CD4-positive, alpha-beta T cell (primary cell): ENCODE measurements around the gene F2RL1. TPM values are rescaled to one million over a fixed set of nuclear protein-coding genes. Genes with fewer than 3 reads are reported as not detected.
"Not testable (repeated sequence)": the region's sequence is repeated elsewhere in the genome, so short reads cannot be mapped to it uniquely, and the experiment has no call there.

Experiments used
- ATAC-seq: fragments of 200-7000 bp; cut with Tn5 transposase; one replicate; pipeline ENCODE4 v1.10.0; 2022; ENCODE audit warnings: mild to moderate bottlenecking; ENCODE audit not compliant: poor library complexity
- CTCF ChIA-PET: fragments of 350-600 bp; sonication (Branson Sonifier 250); formaldehyde crosslinking; loops from one replicate; lab custom pipeline; 2021; ENCODE audit warnings: antibody characterized with exemption, inconsistent platforms; lab: Charles Lee
- POLR2A ChIA-PET: fragments of 350-600 bp; sonication (Branson Sonifier 250); formaldehyde crosslinking; loops from one replicate; lab custom pipeline; 2021; ENCODE audit warnings: antibody characterized with exemption, inconsistent platforms; lab: Charles Lee
- DNase-seq, 14 experiments: peaks; one replicate each; pipeline ENCODE4 v3.0.0-alpha.2; 2013 to 2020; ENCODE audit warnings: mixed read lengths in 2 of 14
- H3K27ac ChIP-seq, 2 donors: one replicate each; pipeline versions ENCODE4 v1.5.1 to v1.7.0; 2013; ENCODE audit warnings: low read length in 2 of 2, low read depth in 1 of 2, mild to moderate bottlenecking in 1 of 2
- H3K27me3 ChIP-seq, 2 experiments: 1 replicate in 1 of 2; 2 replicates in 1 of 2; pipeline versions ENCODE4 v1.6.1 to v1.7.0; 2013; ENCODE audit warnings: low read length in 2 of 2, control low read depth in 1 of 2, mild to moderate bottlenecking in 1 of 2, moderate library complexity in 1 of 2; ENCODE audit not compliant: insufficient read depth in 2 of 2, control insufficient read depth in 1 of 2
- H3K36me3 ChIP-seq: one replicate; pipeline ENCODE4 v1.6.1; 2013; ENCODE audit warnings: low read length, control low read depth; ENCODE audit not compliant: insufficient read depth
- H3K4me1 ChIP-seq: one replicate; pipeline ENCODE4 v1.6.1; 2013; ENCODE audit warnings: low read length, control low read depth; ENCODE audit not compliant: insufficient read depth
- H3K4me3 ChIP-seq: one replicate; pipeline ENCODE4 v1.5.1; 2013; ENCODE audit warnings: mild to moderate bottlenecking, low read length, moderate library complexity
- H3K9me3 ChIP-seq, 2 experiments: 1 replicate in 1 of 2; 2 replicates in 1 of 2; pipeline versions ENCODE4 v1.6.1 to v1.7.0; 2013; ENCODE audit warnings: low read length in 2 of 2, mild to moderate bottlenecking in 2 of 2, control low read depth in 1 of 2, moderate library complexity in 1 of 2; ENCODE audit not compliant: control insufficient read depth in 1 of 2, insufficient read depth in 1 of 2
- H3K27ac Mint-ChIP-seq: one replicate; pipeline ENCODE4 v1.8.0; 2020; ENCODE audit warnings: mixed read lengths
- H3K27me3 Mint-ChIP-seq: one replicate; pipeline ENCODE4 v1.8.0; 2021; ENCODE audit warnings: mixed read lengths
- H3K36me3 Mint-ChIP-seq: one replicate; pipeline ENCODE4 v1.8.0; 2021; ENCODE audit warnings: low read depth, mixed read lengths
- H3K4me1 Mint-ChIP-seq: one replicate; pipeline ENCODE4 v1.8.0; 2021; ENCODE audit warnings: low read depth, mixed read lengths
- H3K4me3 Mint-ChIP-seq: one replicate; pipeline ENCODE4 v1.8.0; 2020; ENCODE audit warnings: mild to moderate bottlenecking, mixed read lengths
- H3K9me3 Mint-ChIP-seq: one replicate; pipeline ENCODE4 v1.8.0; 2020; ENCODE audit warnings: mixed read lengths
- CTCF ChIP-seq: fragments of 200-600 bp; IDR thresholded peaks from one replicate; pipeline ENCODE4 v1.8.0; 2022; ENCODE audit warnings: antibody characterized with exemption, mild to moderate bottlenecking
- intact Hi-C, 2 experiments: fragments of 100-400 bp; cut with DNase I in 1 of 2; cut with micrococcal nuclease in 1 of 2; formaldehyde crosslinking; loops; one replicate each; pipeline versions ENCODE4 v1.15.1 to v1.9.0; 2023 to 2025; cut with DNase I, micrococcal nuclease
- total RNA-seq, 174 experiments: library from RNA in 2 of 174; stranded (reverse) in 2 of 174; gene quantifications; one replicate each; pipeline ENCODE4 v1.2.3 and lab custom pipeline; 2021 to 2026

F2RL1 gene
- total RNA-seq, 2 experiments from 2014 or later = 1.7 to 2.1 TPM

DNA sequence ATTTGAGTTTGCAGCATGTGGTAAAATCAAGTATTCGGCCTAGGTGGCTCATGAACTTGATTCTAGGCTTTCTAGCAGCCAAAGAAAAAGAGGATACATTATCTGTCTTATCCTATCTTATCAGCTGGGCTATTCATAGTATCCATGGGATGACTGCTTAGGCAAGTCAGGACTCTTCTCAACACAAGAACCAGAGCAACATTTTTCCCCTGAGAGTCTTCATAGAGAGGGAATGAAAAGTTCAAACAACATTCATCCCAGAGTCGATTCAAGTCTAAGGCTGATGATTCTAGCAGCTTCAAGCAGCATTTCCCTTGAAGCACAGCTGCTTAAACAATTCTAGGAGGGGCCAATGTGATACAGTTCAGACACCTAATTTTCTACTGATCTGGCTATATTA is 33.9 kb downstream of the F2RL1 start:
- Mint-ChIP-seq H3K27ac (no peak overlapping the region), H3K4me3 (no peak overlapping the region), H3K27me3 (no peaks in the 10 kb centered on the region), H3K4me1 (peaks cover 54% of the 10 kb centered on the region), H3K9me3 (no peaks in the 10 kb centered on the region), H3K36me3 (no peaks in the 10 kb centered on the region)
- ChIA-PET POLR2A (no interaction called here), CTCF (no interaction called here)
- Histone ChIP-seq H3K9me3 (no peaks in the 10 kb centered on the region), H3K27ac (no peak overlapping the region), H3K27me3 (no peaks in the 10 kb centered on the region), H3K4me3 (no peak overlapping the region), H3K4me1 (peaks cover 54% of the 10 kb centered on the region), H3K36me3 (no peaks in the 10 kb centered on the region)
- TF ChIP-seq CTCF = no peak
- ATAC-seq (no peak), DNase-seq (no peak)
- intact Hi-C loops = no loop called here

DNA sequence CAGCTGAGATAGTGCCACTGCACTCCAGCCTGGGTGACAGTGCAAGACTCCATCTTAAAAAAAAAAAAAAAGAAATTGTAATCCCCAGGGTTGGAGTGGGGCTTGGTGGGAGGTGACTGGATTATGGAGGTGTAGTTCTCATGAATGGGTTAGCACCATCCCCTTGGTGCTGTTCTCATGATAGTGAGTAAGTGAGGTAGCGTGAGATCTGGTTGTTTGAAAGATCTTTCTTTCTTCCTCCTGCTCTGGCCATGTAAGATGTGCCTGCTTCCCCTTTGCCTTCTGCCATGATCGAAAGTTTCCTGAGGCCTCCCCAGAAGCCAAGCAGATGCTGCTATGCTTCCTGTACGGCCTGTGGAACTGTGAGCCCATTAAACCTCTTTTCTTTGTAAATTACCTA is 34.9 kb downstream of the F2RL1 start:
- CTCF ChIA-PET = interaction anchor here (0.7 kb wide), 1 partner anchor 1414 kb away, joined by 3 read pairs; no protein-coding TSS in a partner anchor
- H3K4me3 ChIP-seq, H3K36me3 Mint-ChIP-seq, H3K27me3 Mint-ChIP-seq, H3K9me3 Mint-ChIP-seq, H3K36me3 ChIP-seq, H3K4me3 Mint-ChIP-seq, ATAC-seq, H3K27ac ChIP-seq, H3K27me3 ChIP-seq, POLR2A ChIA-PET, H3K9me3 ChIP-seq, intact Hi-C loops: not testable (repeated sequence)
- Mint-ChIP-seq H3K4me1 (peaks cover 54% of the 10 kb centered on the region), H3K27ac (peak overlapping the region; percentile 8)
- DNase-seq = peak in 2 of 14 experiments; percentile 27 to 54
- peaks cover 54% of the 10 kb centered on the region for H3K4me1 ChIP-seq

DNA sequence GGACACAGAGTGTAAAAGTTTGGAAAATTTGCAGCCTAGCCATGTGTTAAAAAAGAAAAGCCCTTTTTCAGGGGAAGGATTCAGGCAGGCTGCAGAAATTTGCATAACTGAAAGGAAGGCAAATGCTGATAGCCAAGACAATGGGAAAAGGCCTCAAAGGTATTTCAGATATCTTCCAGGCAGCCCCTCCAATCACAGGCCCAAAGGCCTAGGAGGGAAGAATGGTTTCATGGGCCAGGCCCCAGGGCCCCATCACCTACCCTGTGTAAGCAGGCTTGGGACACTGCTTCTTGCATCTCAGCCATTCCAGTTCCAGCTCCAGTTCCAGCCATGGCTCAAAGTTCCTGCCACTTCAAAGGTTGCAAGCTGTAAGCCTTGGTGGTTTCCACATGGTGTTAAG is 35.8 kb downstream of the F2RL1 start:
- no peak overlapping the region for H3K4me3 Mint-ChIP-seq
- H3K27me3 Mint-ChIP-seq = no peaks in the 10 kb centered on the region
- Histone ChIP-seq H3K9me3 (no peaks in the 10 kb centered on the region), H3K4me1 (peaks cover 49% of the 10 kb centered on the region), H3K36me3 (no peaks in the 10 kb centered on the region), H3K27me3 (no peaks in the 10 kb centered on the region), H3K27ac (no peak overlapping the region), H3K4me3 (no peak overlapping the region)
- ATAC-seq (no peak), DNase-seq (no peak)
- CTCF ChIA-PET = no interaction called here
- TF ChIP-seq CTCF = no peak
- H3K27ac Mint-ChIP-seq = peak overlapping the region; percentile 74
- no peaks in the 10 kb centered on the region for H3K9me3 Mint-ChIP-seq
- POLR2A ChIA-PET = no interaction called here
- no peaks in the 10 kb centered on the region for H3K36me3 Mint-ChIP-seq
- H3K4me1 Mint-ChIP-seq = peaks cover 53% of the 10 kb centered on the region
- intact Hi-C loops = no loop called here

GRCh38 chr5:76855501-76855900 is 36.7 kb downstream of the F2RL1 start:
- H3K9me3 Mint-ChIP-seq, H3K27me3 ChIP-seq, intact Hi-C loops, H3K36me3 ChIP-seq, H3K9me3 ChIP-seq, ATAC-seq, H3K36me3 Mint-ChIP-seq, H3K4me3 Mint-ChIP-seq, CTCF ChIA-PET, DNase-seq, H3K4me3 ChIP-seq, H3K27me3 Mint-ChIP-seq: not testable (repeated sequence)
- H3K4me1 ChIP-seq = peaks cover 41% of the 10 kb centered on the region
- peak overlapping the region; percentile 74 for H3K27ac Mint-ChIP-seq
- peaks cover 44% of the 10 kb centered on the region for H3K4me1 Mint-ChIP-seq
- POLR2A ChIA-PET = interaction anchor here (1.4 kb wide), 1 partner anchor 175 kb away, joined by 4 read pairs; the partner anchor contains the start of gene AGGF1
- H3K27ac ChIP-seq = peak overlapping the region in 1 of 2 donors; percentile 67
